DND-41 (cell line): Measurements from ENCODE around the gene B4GALT5.

Experiments used
- ATAC-seq: fragments of 200-7000 bp; cut with Tn5 transposase; 3 replicates; pipeline ENCODE4 v1.9.1; 2021; ENCODE audit warnings: low read depth; ENCODE audit not compliant: insufficient read depth
- DNase-seq: peaks from one replicate; pipeline ENCODE4 v3.0.0-alpha.2; 2020
- H2AFZ ChIP-seq: 2 replicates; pipeline ENCODE4 v1.6.0; 2012; ENCODE audit warnings: low read depth, low read length
- H3K27ac ChIP-seq: 2 replicates; pipeline ENCODE4 v1.5.1; 2012; ENCODE audit warnings: low read length, inconsistent platforms
- H3K27me3 ChIP-seq: fragments of 200-600 bp; sonication (generic); 2 replicates; pipeline ENCODE4 v1.6.0; 2012; ENCODE audit warnings: low read length, mild to moderate bottlenecking, inconsistent platforms; ENCODE audit not compliant: insufficient read depth, poor library complexity
- H3K36me3 ChIP-seq: 2 replicates; pipeline ENCODE4 v1.5.1; 2012; ENCODE audit warnings: low read length, inconsistent platforms; ENCODE audit not compliant: insufficient read depth
- H3K4me1 ChIP-seq: 2 replicates; pipeline ENCODE4 v1.5.1; 2012; ENCODE audit warnings: mild to moderate bottlenecking, low read length; ENCODE audit not compliant: insufficient read depth
- H3K4me2 ChIP-seq: 2 replicates; pipeline ENCODE4 v1.6.0; 2012; ENCODE audit warnings: mild to moderate bottlenecking, moderate library complexity, low read length, inconsistent platforms; ENCODE audit not compliant: insufficient read depth
- H3K4me3 ChIP-seq, 2 experiments: fragments of 200-600 bp in 1 of 2; shearing (Covaris generic) in 1 of 2; 2 replicates each; pipeline ENCODE4 v1.5.1; 2012 to 2016; ENCODE audit warnings: inconsistent platforms in 2 of 2, low read length in 2 of 2, mild to moderate bottlenecking in 2 of 2, low read depth in 1 of 2, moderate library complexity in 1 of 2
- H3K79me2 ChIP-seq: 2 replicates; pipeline ENCODE4 v1.6.0; 2012; ENCODE audit warnings: low read length, inconsistent platforms; ENCODE audit not compliant: insufficient read depth
- H3K9ac ChIP-seq: 2 replicates; pipeline ENCODE4 v1.6.0; 2012; ENCODE audit warnings: low read depth, mild to moderate bottlenecking, inconsistent platforms, low read length, moderate library complexity
- H3K9me3 ChIP-seq: 2 replicates; pipeline ENCODE4 v1.5.1; 2012; ENCODE audit warnings: low read length, moderate library complexity, mild to moderate bottlenecking, inconsistent platforms; ENCODE audit not compliant: insufficient read depth, severe bottlenecking
- H4K20me1 ChIP-seq: 2 replicates; pipeline ENCODE4 v1.6.0; 2012; ENCODE audit warnings: low read length; ENCODE audit not compliant: insufficient read depth
- EZH2 ChIP-seq: IDR thresholded peaks from 3 replicates; pipeline ENCODE4 v1.6.1; 2012; ENCODE audit warnings: borderline replicate concordance, low read depth, mild to moderate bottlenecking, moderate library complexity, low read length, inconsistent platforms; ENCODE audit not compliant: severe bottlenecking
- TF ChIP-seq, protein P1 (sequence below): IDR thresholded peaks from 2 replicates; pipeline ENCODE4 v1.5.1; 2012; ENCODE audit warnings: borderline replicate concordance, low read length, moderate library complexity, mild to moderate bottlenecking; ENCODE audit not compliant: poor library complexity, severe bottlenecking; ENCODE audit errors: extremely low read depth

B4GALT5 gene

DNA sequence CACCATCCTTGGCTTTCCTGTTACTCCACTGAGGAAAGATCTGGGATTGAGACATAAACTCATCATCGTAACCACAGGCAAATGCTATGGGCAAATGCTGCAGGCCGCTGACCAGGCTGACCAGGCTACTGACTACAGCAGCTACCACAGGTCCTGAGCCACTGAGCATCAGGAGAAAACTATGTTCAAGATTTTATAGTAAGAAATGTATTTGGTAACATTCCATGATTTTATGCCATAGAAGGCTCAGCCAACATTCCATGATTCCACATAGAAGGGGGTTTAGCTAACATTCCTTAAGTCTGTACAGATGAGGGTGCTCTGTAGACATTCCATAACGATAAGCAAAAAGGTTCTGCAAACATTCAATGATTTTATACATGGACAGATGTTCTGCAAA is 16.1 kb upstream of the B4GALT5 start:
- H3K27me3 ChIP-seq = peaks cover 3% of the 10 kb centered on the region
- no peak overlapping the region for H3K4me3 ChIP-seq
- H3K9me3 ChIP-seq = no peaks in the 10 kb centered on the region
- ATAC-seq (no peak), DNase-seq (no peak)
- no peak overlapping the region for H3K9ac ChIP-seq
- TF ChIP-seq, protein P1, sequence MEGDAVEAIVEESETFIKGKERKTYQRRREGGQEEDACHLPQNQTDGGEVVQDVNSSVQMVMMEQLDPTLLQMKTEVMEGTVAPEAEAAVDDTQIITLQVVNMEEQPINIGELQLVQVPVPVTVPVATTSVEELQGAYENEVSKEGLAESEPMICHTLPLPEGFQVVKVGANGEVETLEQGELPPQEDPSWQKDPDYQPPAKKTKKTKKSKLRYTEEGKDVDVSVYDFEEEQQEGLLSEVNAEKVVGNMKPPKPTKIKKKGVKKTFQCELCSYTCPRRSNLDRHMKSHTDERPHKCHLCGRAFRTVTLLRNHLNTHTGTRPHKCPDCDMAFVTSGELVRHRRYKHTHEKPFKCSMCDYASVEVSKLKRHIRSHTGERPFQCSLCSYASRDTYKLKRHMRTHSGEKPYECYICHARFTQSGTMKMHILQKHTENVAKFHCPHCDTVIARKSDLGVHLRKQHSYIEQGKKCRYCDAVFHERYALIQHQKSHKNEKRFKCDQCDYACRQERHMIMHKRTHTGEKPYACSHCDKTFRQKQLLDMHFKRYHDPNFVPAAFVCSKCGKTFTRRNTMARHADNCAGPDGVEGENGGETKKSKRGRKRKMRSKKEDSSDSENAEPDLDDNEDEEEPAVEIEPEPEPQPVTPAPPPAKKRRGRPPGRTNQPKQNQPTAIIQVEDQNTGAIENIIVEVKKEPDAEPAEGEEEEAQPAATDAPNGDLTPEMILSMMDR = no peak
- no peak for TF ChIP-seq EZH2
- H3K27ac ChIP-seq = no peak overlapping the region
- H3K4me2 ChIP-seq = no peak overlapping the region
- H3K79me2 ChIP-seq = no peaks in the 10 kb centered on the region
- H3K4me1 ChIP-seq = peaks cover 4% of the 10 kb centered on the region
- no peaks in the 10 kb centered on the region for H4K20me1 ChIP-seq
- no peak overlapping the region for H2AFZ ChIP-seq
- H3K36me3 ChIP-seq = no peaks in the 10 kb centered on the region

DNA sequence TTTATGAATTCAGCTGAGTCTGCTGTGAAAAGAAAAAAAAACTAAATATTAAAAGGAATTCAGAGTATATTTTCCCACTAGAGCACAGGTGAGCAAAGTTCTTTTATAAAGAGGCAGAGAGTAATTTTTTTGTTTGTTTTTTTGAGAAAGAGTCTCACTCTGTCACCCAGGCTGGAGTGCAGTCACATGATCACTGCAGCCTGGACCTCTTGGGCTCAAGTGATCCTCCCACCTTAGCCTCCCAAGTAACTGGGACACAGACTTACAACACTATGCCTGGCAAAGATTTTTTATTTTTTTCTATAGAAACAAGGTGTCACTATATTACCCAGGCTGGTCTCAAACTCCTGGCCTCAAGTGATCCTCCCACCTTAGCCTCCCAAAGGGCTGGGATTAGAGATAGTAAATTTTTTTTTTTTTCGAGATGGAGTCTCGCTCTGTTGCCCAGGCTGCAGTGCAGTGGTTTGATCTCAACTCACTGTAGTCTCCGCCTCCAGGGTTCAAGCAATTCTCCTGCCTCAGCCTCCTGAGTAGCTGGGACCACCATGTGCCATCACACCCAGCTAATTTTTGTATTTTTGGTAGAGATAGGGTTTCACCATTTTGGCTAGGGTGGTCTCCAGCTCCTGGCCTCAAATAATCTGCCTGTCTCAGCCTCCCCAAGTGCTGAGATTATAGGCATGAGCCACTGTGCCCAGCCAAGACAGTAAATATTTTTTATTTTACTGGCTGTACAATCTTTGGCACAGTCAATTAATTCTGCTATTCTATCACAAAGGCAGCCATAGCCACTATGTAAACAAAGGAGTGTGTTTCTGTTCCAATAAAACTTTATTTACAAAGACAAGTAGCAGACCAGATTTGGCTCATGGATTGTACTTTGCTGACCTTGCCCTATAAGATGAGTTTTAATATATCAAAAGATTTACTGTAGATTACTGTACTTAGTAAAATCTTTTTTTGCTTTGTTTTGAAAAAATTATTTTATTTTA is 14.5 kb upstream of the B4GALT5 start:
- no peak overlapping the region for H3K4me3 ChIP-seq
- no peak overlapping the region for H3K27ac ChIP-seq
- ATAC-seq (no peak), DNase-seq (no peak)
- no peak overlapping the region for H2AFZ ChIP-seq
- H3K4me1 ChIP-seq = peaks cover 5% of the 10 kb centered on the region
- no peaks in the 10 kb centered on the region for H3K79me2 ChIP-seq
- TF ChIP-seq, protein P1 = no peak
- TF ChIP-seq EZH2 = no peak
- no peaks in the 10 kb centered on the region for H3K36me3 ChIP-seq
- no peak overlapping the region for H3K9ac ChIP-seq
- H3K27me3 ChIP-seq = peaks cover 3% of the 10 kb centered on the region
- H4K20me1 ChIP-seq = no peaks in the 10 kb centered on the region; the same call in 1 of the 2 replicates
- H3K4me2 ChIP-seq = no peak overlapping the region
- no peaks in the 10 kb centered on the region for H3K9me3 ChIP-seq

DNA sequence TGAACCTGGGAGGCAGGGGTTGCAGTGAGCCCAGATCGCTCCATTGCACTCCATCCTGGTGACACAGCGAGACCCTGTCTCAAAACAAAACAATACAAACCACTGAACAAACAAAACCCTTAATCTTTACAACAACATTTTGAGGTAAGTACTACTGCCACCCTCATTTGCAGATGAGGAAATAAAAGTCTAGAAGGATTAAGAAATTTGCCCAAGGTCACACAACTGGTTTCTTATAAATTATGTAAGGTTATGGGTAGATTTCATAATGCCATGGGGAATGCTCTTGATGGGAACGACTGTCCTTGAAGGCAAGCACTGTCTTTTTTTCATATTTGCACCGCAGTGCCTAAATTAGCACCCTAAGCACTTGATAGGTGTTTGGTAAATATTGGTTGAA is 13.8 kb upstream of the B4GALT5 start:
- no peak for DNase-seq
- Histone ChIP-seq H3K4me1 (peaks cover 5% of the 10 kb centered on the region), H3K9ac (no peak overlapping the region), H3K27me3 (peaks cover 3% of the 10 kb centered on the region), H3K79me2 (no peaks in the 10 kb centered on the region), H4K20me1 (no peaks in the 10 kb centered on the region; the same call in 1 of the 2 replicates), H3K36me3 (no peaks in the 10 kb centered on the region), H3K4me3 (no peak overlapping the region), H3K27ac (no peak overlapping the region), H2AFZ (no peak overlapping the region), H3K4me2 (no peak overlapping the region), H3K9me3 (no peaks in the 10 kb centered on the region)
- ATAC-seq = no peak
- TF ChIP-seq EZH2 = no peak
- TF ChIP-seq, protein P1 = no peak
